PFSK-1 (cell line): Measurements from ENCODE around the gene BICD1.

Experiments
- FOXP2 ChIP-seq: optimal IDR thresholded peaks from 2 replicates; pipeline ENCODE3; 2011; ENCODE audit warnings: borderline replicate concordance, control low read depth, inconsistent platforms; ENCODE audit not compliant: insufficient read depth; ENCODE audit errors: extremely low read length, extremely low read depth
- POLR2AphosphoS5 ChIP-seq: IDR thresholded peaks from 2 replicates; pipeline ENCODE4 v1.6.1; 2012; ENCODE audit warnings: low read depth, mild to moderate bottlenecking, control low read depth, low read length, moderate library complexity
- REST ChIP-seq, 2 experiments: IDR thresholded peaks; 2 replicates each; pipeline versions ENCODE4 v1.6.1 to v1.8.0; 2011 to 2012; ENCODE audit warnings: low read depth in 2 of 2, low read length in 2 of 2, control low read depth in 1 of 2, inconsistent platforms in 1 of 2, mild to moderate bottlenecking in 1 of 2, moderate library complexity in 1 of 2; ENCODE audit not compliant: insufficient read depth in 1 of 2
- SIN3A ChIP-seq: IDR thresholded peaks from 2 replicates; pipeline ENCODE4 v1.6.1; 2012; ENCODE audit warnings: mild to moderate bottlenecking, low read length, moderate library complexity, borderline replicate concordance; ENCODE audit not compliant: insufficient read depth
- TAF1 ChIP-seq: IDR thresholded peaks from 2 replicates; pipeline ENCODE4 v1.6.1; 2012; ENCODE audit warnings: low read length, control low read depth, borderline replicate concordance; ENCODE audit not compliant: insufficient read depth

The BICD1 gene

GRCh38 chr12:32431025-32431424 lies 324.4 kb downstream of the BICD1 start:
- TF ChIP-seq SIN3A (no peak), REST (IDR thresholded peaks at IDR 0.05; ENCODE audit: insufficient read depth in 1 of 2, low read depth in 2 of 2, low read length in 2 of 2) (no peak), TAF1 (no peak), FOXP2 (no peak), POLR2AphosphoS5 (no peak)
